Breast epithelium (tissue), 4 donors: ENCODE data around the gene CHCHD6. TPM values are rescaled to one million over a fixed set of nuclear protein-coding genes. Genes with fewer than 3 reads are reported as not detected.

Source experiments
- DNase-seq, 2 donors: peaks; one replicate each; pipeline ENCODE4 v3.0.0-alpha.2; 2019; ENCODE audit warnings: low spot score in 2 of 2
- H3K27ac ChIP-seq, 2 donors: fragments of 200-600 bp; sonication (generic) in 1 of 2; one replicate each; pipeline ENCODE4 v1.5.1; 2016 to 2019; ENCODE audit warnings: mild to moderate bottlenecking in 1 of 2
- H3K27me3 ChIP-seq, 2 donors: fragments of 200-600 bp; sonication (generic) in 1 of 2; one replicate each; pipeline versions ENCODE4 v1.5.1 to v1.6.0; 2017 to 2019; ENCODE audit warnings: control low read depth in 1 of 2, mild to moderate bottlenecking in 1 of 2
- H3K36me3 ChIP-seq: fragments of 200-600 bp; one replicate; pipeline ENCODE4 v1.5.1; 2019
- H3K4me1 ChIP-seq, 2 donors: fragments of 200-600 bp; sonication (generic); one replicate each; pipeline ENCODE4 v1.5.1; 2016 to 2019; ENCODE audit warnings: control low read depth in 1 of 2
- H3K4me3 ChIP-seq, 3 donors: fragments of 200-600 bp; sonication (generic); 1 replicate in 2 of 3; 2 replicates in 1 of 3; pipeline ENCODE4 v1.5.1; 2016 to 2019; ENCODE audit warnings: mild to moderate bottlenecking in 3 of 3, moderate library complexity in 2 of 3
- H3K9me3 ChIP-seq, 2 donors: fragments of 200-600 bp; sonication (generic) in 1 of 2; one replicate each; pipeline ENCODE4 v1.5.1; 2016 to 2019; ENCODE audit warnings: control low read depth in 1 of 2
- CTCF ChIP-seq, 3 donors: fragments of 450-650 bp; IDR thresholded peaks; one replicate each; pipeline ENCODE4 v1.5.1; 2016 to 2017; ENCODE audit warnings: antibody characterized with exemption in 3 of 3, mild to moderate bottlenecking in 3 of 3, moderate library complexity in 3 of 3
- POLR2A ChIP-seq: fragments of 450-650 bp; IDR thresholded peaks from one replicate; pipeline ENCODE4 v1.6.1; 2016; ENCODE audit warnings: antibody characterized with exemption, mild to moderate bottlenecking, moderate library complexity
- POLR2AphosphoS5 ChIP-seq, 3 donors: sonication (generic); formaldehyde crosslinking; IDR thresholded peaks; one replicate each; pipeline ENCODE4 v1.6.1; 2017; ENCODE audit warnings: antibody characterized with exemption in 3 of 3
- intact Hi-C: fragments of 100-400 bp; cut with DNase I; formaldehyde crosslinking; loops from one replicate; pipeline ENCODE4 v1.15.1; 2023; ENCODE audit warnings: low total_unique reads
- total RNA-seq, 3 donors: library from RNA; depleted of rRNA; stranded (reverse); fragments of >200 nt; gene quantifications; one replicate each; pipeline ENCODE4 v1.1.0, GENCODE V29; 2016

CHCHD6 gene
- total RNA-seq, 3 donors from 2014 or later, result 12.2 to 21.2 (median 19.3) TPM

- Histone ChIP-seq H3K4me3 (no peak overlapping the region), H3K27me3 (no peaks in the 10 kb centered on the region), H3K4me1 (no peaks in the 10 kb centered on the region), H3K36me3 (no peaks in the 10 kb centered on the region), H3K27ac (no peak overlapping the region), H3K9me3 (no peaks in the 10 kb centered on the region)
- no peak for DNase-seq
- intact Hi-C loops, result no loop called here
- no peak for TF ChIP-seq POLR2A
- TF ChIP-seq POLR2AphosphoS5 (IDR thresholded peaks at IDR 0.05), result no peak
- TF ChIP-seq CTCF (IDR thresholded peaks at IDR 0.05), result no peak
These were observed 181.4 kb downstream of the CHCHD6 start for GRCh38 chr3:126885425-126885824.

- H3K27ac ChIP-seq, result no peak overlapping the region
- DNase-seq, result peak in 1 of 2 donors; percentile 0
- H3K4me3 ChIP-seq, result no peak overlapping the region
- intact Hi-C loops, result no loop called here
- H3K27me3 ChIP-seq, result no peaks in the 10 kb centered on the region
- no peaks in the 10 kb centered on the region for H3K36me3 ChIP-seq
- TF ChIP-seq POLR2A, result no peak
- TF ChIP-seq CTCF (IDR thresholded peaks at IDR 0.05), result no peak
- no peak for TF ChIP-seq POLR2AphosphoS5 (IDR thresholded peaks at IDR 0.05)
- no peaks in the 10 kb centered on the region for H3K9me3 ChIP-seq
- no peaks in the 10 kb centered on the region for H3K4me1 ChIP-seq
These were observed 182.2 kb downstream of the CHCHD6 start for GRCh38 chr3:126886217-126886616.

GRCh38 chr3:126887686-126888085 lies 183.6 kb downstream of the CHCHD6 start:
- peak in 1 of 2 donors; percentile 39 for DNase-seq
- intact Hi-C loops, result no loop called here
- Histone ChIP-seq H3K27me3 (no peaks in the 10 kb centered on the region), H3K9me3 (no peaks in the 10 kb centered on the region), H3K27ac (no peak overlapping the region), H3K36me3 (no peaks in the 10 kb centered on the region), H3K4me3 (no peak overlapping the region), H3K4me1 (no peaks in the 10 kb centered on the region)
- no peak for TF ChIP-seq POLR2AphosphoS5 (IDR thresholded peaks at IDR 0.05)
- TF ChIP-seq CTCF (IDR thresholded peaks at IDR 0.05), result no peak
- no peak for TF ChIP-seq POLR2A

- no peaks in the 10 kb centered on the region for H3K27me3 ChIP-seq
- no peak overlapping the region for H3K27ac ChIP-seq
- intact Hi-C loops, result no loop called here
- no peaks in the 10 kb centered on the region for H3K36me3 ChIP-seq
- DNase-seq, result peak in 1 of 2 donors; percentile 17
- H3K4me1 ChIP-seq, result no peaks in the 10 kb centered on the region
- H3K4me3 ChIP-seq, result no peak overlapping the region
- no peaks in the 10 kb centered on the region for H3K9me3 ChIP-seq
- TF ChIP-seq POLR2A (no peak), POLR2AphosphoS5 (IDR thresholded peaks at IDR 0.05) (no peak), CTCF (IDR thresholded peaks at IDR 0.05) (no peak)
These were observed 184.2 kb downstream of the CHCHD6 start for GRCh38 chr3:126888186-126888760.

- Histone ChIP-seq H3K9me3 (no peaks in the 10 kb centered on the region), H3K4me1 (no peaks in the 10 kb centered on the region), H3K27ac (no peak overlapping the region), H3K27me3 (no peaks in the 10 kb centered on the region), H3K36me3 (no peaks in the 10 kb centered on the region), H3K4me3 (no peak overlapping the region)
- TF ChIP-seq POLR2AphosphoS5 (IDR thresholded peaks at IDR 0.05) (no peak), CTCF (IDR thresholded peaks at IDR 0.05) (no peak), POLR2A (no peak)
- peak in 1 of 2 donors; percentile 15 for DNase-seq
- intact Hi-C loops, result loop anchor here (1.0 kb wide), 1 partner anchor 28 kb away; no protein-coding TSS in a partner anchor
These were observed 185.5 kb downstream of the CHCHD6 start for GRCh38 chr3:126889276-126890201.
